HepG2 (cell line): Measurements from ENCODE around the gene ZNF764. TPM values are rescaled to one million over a fixed set of nuclear protein-coding genes. Genes with fewer than 3 reads are reported as not detected.

Experiments
- ARNT ChIP-seq: fragments of 450-650 bp; IDR thresholded peaks from 2 replicates; pipeline ENCODE4 v1.6.1; 2017
- BRD4 ChIP-seq: sonication (generic); formaldehyde crosslinking; IDR thresholded peaks from 2 replicates; pipeline ENCODE4 v1.4.0; 2020; ENCODE audit warnings: missing genetic modification reagents
- CHD4 ChIP-seq: fragments of 200-600 bp; sonication (generic); IDR thresholded peaks from 2 replicates; pipeline ENCODE4 v1.7.0; 2017; ENCODE audit warnings: mild to moderate bottlenecking, low read length, borderline replicate concordance
- FLYWCH1 ChIP-seq: sonication (generic); formaldehyde crosslinking; IDR thresholded peaks from 2 replicates; pipeline ENCODE4 v1.8.1; 2023; ENCODE audit warnings: mild to moderate bottlenecking, missing genetic modification reagents
- FOXJ3 ChIP-seq: sonication (generic); formaldehyde crosslinking; IDR thresholded peaks from 2 replicates; pipeline ENCODE4 v1.4.0; 2020; ENCODE audit warnings: missing genetic modification reagents, mild to moderate bottlenecking, borderline replicate concordance
- GFI1 ChIP-seq: sonication (generic); formaldehyde crosslinking; IDR thresholded peaks from 2 replicates; pipeline ENCODE4 v1.5.0; 2020; ENCODE audit warnings: missing genetic modification reagents, mild to moderate bottlenecking, borderline replicate concordance
- HOXA5 ChIP-seq: sonication (generic); formaldehyde crosslinking; IDR thresholded peaks from 2 replicates; pipeline ENCODE4 v1.4.0; 2020; ENCODE audit warnings: missing genetic modification reagents
- IKZF4 ChIP-seq: sonication (generic); formaldehyde crosslinking; IDR thresholded peaks from 2 replicates; pipeline ENCODE4 v1.5.1; 2020; ENCODE audit warnings: borderline replicate concordance, mild to moderate bottlenecking, low read depth, missing genetic modification reagents; ENCODE audit errors: not compliant biosample characterization
- KAT7 ChIP-seq: IDR thresholded peaks from 2 replicates; pipeline ENCODE4 v1.6.1; 2018; ENCODE audit warnings: borderline replicate concordance, missing compliant biosample characterization
- KDM2A ChIP-seq: sonication (generic); formaldehyde crosslinking; IDR thresholded peaks from 2 replicates; pipeline ENCODE4 v1.4.0; 2020; ENCODE audit warnings: low read depth, missing genetic modification reagents, borderline replicate concordance
- MXI1 ChIP-seq: IDR thresholded peaks from 3 replicates; pipeline ENCODE4 v1.6.1; 2012; ENCODE audit warnings: low read depth, low read length, inconsistent platforms, borderline replicate concordance
- PHB2 ChIP-seq: fragments of 450-650 bp; IDR thresholded peaks from 2 replicates; pipeline ENCODE4 v1.6.1; 2018; ENCODE audit not compliant: partially characterized antibody
- PLRG1 ChIP-seq: fragments of 450-650 bp; conservative IDR thresholded peaks from 2 replicates; pipeline ENCODE4 v1.6.1; 2016
- RFX5 ChIP-seq: IDR thresholded peaks from 2 replicates; pipeline ENCODE4 v1.6.1; 2011; ENCODE audit warnings: low read depth, low read length, improper control_type of control experiment
- SAFB2 ChIP-seq: sonication (generic); formaldehyde crosslinking; IDR thresholded peaks from 2 replicates; pipeline ENCODE4 v1.5.1; 2020; ENCODE audit warnings: missing genetic modification reagents, low read depth, mild to moderate bottlenecking, borderline replicate concordance
- SALL1 ChIP-seq: sonication (generic); formaldehyde crosslinking; IDR thresholded peaks from 2 replicates; pipeline ENCODE4 v1.8.0; 2022; ENCODE audit warnings: mild to moderate bottlenecking, missing genetic modification reagents
- TBL1XR1 ChIP-seq: fragments of 150-350 bp; IDR thresholded peaks from 2 replicates; pipeline ENCODE4 v1.6.1; 2014; ENCODE audit warnings: borderline replicate concordance, low read length; ENCODE audit not compliant: partially characterized antibody
- TCF7 ChIP-seq: sonication (generic); IDR thresholded peaks from 2 replicates; pipeline ENCODE4 v1.6.1; 2016; ENCODE audit warnings: antibody characterized with exemption, low read depth
- ZFP36 ChIP-seq: fragments of 150-350 bp; IDR thresholded peaks from 2 replicates; pipeline ENCODE4 v1.6.1; 2018; ENCODE audit warnings: borderline replicate concordance, low read length, low read depth; ENCODE audit not compliant: partially characterized antibody
- ZFY ChIP-seq: sonication (generic); formaldehyde crosslinking; IDR thresholded peaks from 2 replicates; pipeline ENCODE4 v1.4.0; 2020; ENCODE audit warnings: missing genetic modification reagents
- ZNF143 ChIP-seq: sonication (generic); formaldehyde crosslinking; IDR thresholded peaks from 2 replicates; pipeline ENCODE4 v1.4.0; 2020; ENCODE audit warnings: missing genetic modification reagents
- ZNF24 ChIP-seq: fragments of 450-650 bp; IDR thresholded peaks from 2 replicates; pipeline ENCODE4 v1.6.1; 2017; ENCODE audit warnings: antibody characterized with exemption, mild to moderate bottlenecking
- ZNF274 ChIP-seq: sonication (generic); formaldehyde crosslinking; IDR thresholded peaks from 2 replicates; pipeline ENCODE4 v1.5.1; 2020; ENCODE audit warnings: mild to moderate bottlenecking, missing genetic modification reagents
- ZNF329 ChIP-seq: sonication (generic); formaldehyde crosslinking; IDR thresholded peaks from 2 replicates; pipeline ENCODE4 v1.9.0; 2021; ENCODE audit warnings: low read depth, mild to moderate bottlenecking, missing genetic modification reagents
- ZNF619 ChIP-seq: sonication (generic); formaldehyde crosslinking; IDR thresholded peaks from 2 replicates; pipeline ENCODE4 v1.4.0; 2020; ENCODE audit warnings: mild to moderate bottlenecking, missing genetic modification reagents
- ZNF713 ChIP-seq: sonication (generic); formaldehyde crosslinking; IDR thresholded peaks from 2 replicates; pipeline ENCODE4 v1.4.0; 2020; ENCODE audit warnings: mild to moderate bottlenecking, missing genetic modification reagents
- ZNF75D ChIP-seq: sonication (generic); formaldehyde crosslinking; IDR thresholded peaks from 2 replicates; pipeline ENCODE4 v1.8.1; 2023; ENCODE audit warnings: missing genetic modification reagents, mild to moderate bottlenecking, borderline replicate concordance
- ZNF772 ChIP-seq: sonication (generic); formaldehyde crosslinking; IDR thresholded peaks from 2 replicates; pipeline ENCODE4 v1.5.0; 2020; ENCODE audit warnings: mild to moderate bottlenecking, missing genetic modification reagents
- ZNF891 ChIP-seq: sonication (generic); formaldehyde crosslinking; IDR thresholded peaks from 2 replicates; pipeline ENCODE4 v1.5.0; 2020; ENCODE audit warnings: mild to moderate bottlenecking, missing genetic modification reagents
- polyA plus RNA-seq, 8 experiments: library from polyadenylated mRNA; depleted of rRNA in 3 of 8; stranded (reverse) in 7 of 8; unstranded in 1 of 8; fragments of >200 nt; fragmentation: Illumina TruSeq in 4 of 8; extraction: Trizol in 4 of 8; gene quantifications; 2 replicates each; pipeline versions ENCODE4 v1.2.1 to v1.2.3, GENCODE V29; 2011 to 2016; ENCODE audit warnings: low read depth in 4 of 8, missing spikeins in 1 of 8, mixed read lengths in 1 of 8; ENCODE audit not compliant: insufficient read depth in 1 of 8
- total RNA-seq, 5 experiments: library from RNA; depleted of rRNA; stranded (reverse); fragments of >200 nt; fragmentation: Illumina TruSeq; extraction: Trizol; gene quantifications; 2 replicates each; pipeline ENCODE4 v1.2.3, GENCODE V29; 2016; ENCODE audit warnings: low read depth in 1 of 5
- TF ChIP-seq, protein P1 (sequence below): sonication (generic); formaldehyde crosslinking; conservative IDR thresholded peaks from 2 replicates; pipeline ENCODE4 v1.8.0; 2022; ENCODE audit warnings: mild to moderate bottlenecking, moderate library complexity, missing genetic modification reagents
- TF ChIP-seq, protein P2 (sequence below): IDR thresholded peaks from 2 replicates; pipeline ENCODE4 v1.6.1; 2016; ENCODE audit warnings: missing compliant biosample characterization, missing genetic modification reagents, borderline replicate concordance

ZNF764 gene
- total and polyA plus RNA-seq, 2 of the 13 experiments (the other 11 are each of a cell fraction or from before 2014, with no cell fraction given), result 4.1 to 9.1 TPM

DNA sequence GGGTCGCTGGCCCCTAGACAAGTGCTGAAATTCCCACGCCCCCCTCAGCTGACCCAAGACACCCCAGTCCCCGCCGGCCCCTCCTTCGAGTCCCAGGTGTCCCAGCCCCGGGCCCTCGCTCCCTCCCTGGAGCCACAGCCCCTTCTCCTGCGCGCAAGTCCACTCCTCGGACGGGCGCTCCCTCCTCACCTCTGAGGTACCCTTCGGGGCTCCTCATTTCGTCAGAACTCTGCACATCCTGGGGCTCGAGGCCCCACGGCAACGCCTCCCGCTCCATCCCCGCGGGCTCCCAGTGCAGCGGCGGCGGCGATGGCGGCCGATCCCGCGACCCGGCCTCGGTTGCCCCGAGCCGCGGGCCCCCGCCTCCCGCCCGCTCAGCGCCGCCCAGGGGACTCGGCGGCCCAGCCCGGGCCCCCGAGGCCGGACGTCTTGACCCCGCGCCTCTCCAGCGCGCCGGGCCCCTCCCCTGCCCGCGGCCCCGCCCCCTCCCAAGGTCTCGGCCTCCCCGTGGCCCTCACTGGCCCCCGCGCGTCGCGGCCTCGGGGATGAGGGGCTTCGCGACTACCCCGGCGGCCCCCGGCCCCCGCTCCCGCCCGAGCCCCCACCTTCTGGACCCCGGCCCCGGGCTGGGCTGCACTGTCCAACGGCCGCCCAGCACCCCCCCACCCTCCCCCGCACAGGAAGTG, 31.9 kb downstream of the ZNF764 start, which contains the start of gene ZNF768 (continued):
- TF ChIP-seq, protein P1, sequence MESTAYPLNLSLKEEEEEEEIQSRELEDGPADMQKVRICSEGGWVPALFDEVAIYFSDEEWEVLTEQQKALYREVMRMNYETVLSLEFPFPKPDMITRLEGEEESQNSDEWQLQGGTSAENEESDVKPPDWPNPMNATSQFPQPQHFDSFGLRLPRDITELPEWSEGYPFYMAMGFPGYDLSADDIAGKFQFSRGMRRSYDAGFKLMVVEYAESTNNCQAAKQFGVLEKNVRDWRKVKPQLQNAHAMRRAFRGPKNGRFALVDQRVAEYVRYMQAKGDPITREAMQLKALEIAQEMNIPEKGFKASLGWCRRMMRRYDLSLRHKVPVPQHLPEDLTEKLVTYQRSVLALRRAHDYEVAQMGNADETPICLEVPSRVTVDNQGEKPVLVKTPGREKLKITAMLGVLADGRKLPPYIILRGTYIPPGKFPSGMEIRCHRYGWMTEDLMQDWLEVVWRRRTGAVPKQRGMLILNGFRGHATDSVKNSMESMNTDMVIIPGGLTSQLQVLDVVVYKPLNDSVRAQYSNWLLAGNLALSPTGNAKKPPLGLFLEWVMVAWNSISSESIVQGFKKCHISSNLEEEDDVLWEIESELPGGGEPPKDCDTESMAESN (CRISPR knock-in tag), result no peak
- TF ChIP-seq ZNF772 (CRISPR knock-in tag) (0 out of 2 replicates have a peak, but pooled peaks have one; percentile 8), KAT7 (CRISPR knock-in tag) (no peak), ZNF24 (no peak), SALL1 (CRISPR knock-in tag) (peak; percentile 36; the same call in 1 of the 2 replicates), SAFB2 (CRISPR knock-in tag) (0 out of 2 replicates have a peak, but pooled peaks have one; percentile 22), FOXJ3 (no peak), MXI1 (peak; percentile 36; the same call in 2 of the 3 replicates), ARNT (no peak), ZFP36 (no peak), PHB2 (no peak), PLRG1 (no peak), ZNF274 (CRISPR knock-in tag) (no peak), ZNF143 (CRISPR knock-in tag) (no peak), IKZF4 (CRISPR knock-in tag) (no peak), ZFY (CRISPR knock-in tag) (peak; percentile 42; the same call in 1 of the 2 replicates), ZNF619 (no peak), ZNF891 (CRISPR knock-in tag) (peak; percentile 59; the same call in 1 of the 2 replicates), ZNF75D (CRISPR knock-in tag) (no peak), ZNF713 (CRISPR knock-in tag) (no peak), KDM2A (peak; percentile 10; the same call in 1 of the 2 replicates), GFI1 (CRISPR knock-in tag) (no peak), RFX5 (no peak), FLYWCH1 (no peak), CHD4 (no peak), BRD4 (CRISPR knock-in tag) (no peak; the same call in 1 of the 2 replicates), ZNF329 (CRISPR knock-in tag) (peak; percentile 27; the same call in 1 of the 2 replicates), HOXA5 (CRISPR knock-in tag) (0 out of 2 replicates have a peak, but pooled peaks have one; percentile 7), TBL1XR1 (no peak), TCF7 (no peak)
- TF ChIP-seq, protein P2, sequence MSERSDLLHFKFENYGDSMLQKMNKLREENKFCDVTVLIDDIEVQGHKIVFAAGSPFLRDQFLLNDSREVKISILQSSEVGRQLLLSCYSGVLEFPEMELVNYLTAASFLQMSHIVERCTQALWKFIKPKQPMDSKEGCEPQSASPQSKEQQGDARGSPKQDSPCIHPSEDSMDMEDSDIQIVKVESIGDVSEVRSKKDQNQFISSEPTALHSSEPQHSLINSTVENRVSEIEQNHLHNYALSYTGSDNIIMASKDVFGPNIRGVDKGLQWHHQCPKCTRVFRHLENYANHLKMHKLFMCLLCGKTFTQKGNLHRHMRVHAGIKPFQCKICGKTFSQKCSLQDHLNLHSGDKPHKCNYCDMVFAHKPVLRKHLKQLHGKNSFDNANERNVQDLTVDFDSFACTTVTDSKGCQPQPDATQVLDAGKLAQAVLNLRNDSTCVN (CRISPR knock-in tag), result 0 out of 2 replicates have a peak, but pooled peaks have one; percentile 33
